HCT116 (cell line): Measurements from ENCODE around the gene MYLK4. TPM values are rescaled to one million over a fixed set of nuclear protein-coding genes. Genes with fewer than 3 reads are reported as not detected.

ENCODE experiments used
- ATAC-seq: fragments of 200-7000 bp; cut with Tn5 transposase; 2 replicates; pipeline ENCODE4 v1.9.1; 2020; ENCODE audit warnings: mild to moderate bottlenecking, moderate library complexity
- BruUV-seq: library from RNA; stranded (reverse); fragments of 400-500 nt; replicated peaks from 2 replicates; lab custom pipeline; 2021; lab: Mats Ljungman, UMichigan
- CTCF ChIA-PET: fragments of 300-600 bp; sonication (Branson Sonifier 250); formaldehyde crosslinking; loops from one replicate; lab custom pipeline; 2021; ENCODE audit warnings: antibody characterized with exemption; lab: Charles Lee
- POLR2A ChIA-PET: fragments of 300-600, 350-600 bp; sonication (Branson Sonifier 250); formaldehyde crosslinking; loops from one replicate; lab custom pipeline; 2021; ENCODE audit warnings: antibody characterized with exemption; lab: Charles Lee
- RAD21 ChIA-PET, 2 experiments: fragments of 300-600 bp; sonication (Branson Sonifier 250); formaldehyde crosslinking; loops; one replicate each; lab custom pipeline; 2023; ENCODE audit warnings: low total read pairs in 2 of 2; ENCODE audit not compliant: uncharacterized antibody in 2 of 2, unreplicated experiment in 2 of 2, low non-redundant PET in 1 of 2; lab: Charles Lee
- DNase-seq: peaks from one replicate; pipeline ENCODE4 v3.0.0-alpha.2; 2010; ENCODE audit warnings: low read depth, low spot score
- H2AFZ ChIP-seq: fragments of 200-600 bp; shearing (Covaris generic), sonication (generic); 2 replicates; pipeline ENCODE4 v1.6.1; 2017; ENCODE audit warnings: low read depth, mixed run types, mixed read lengths, antibody characterized with exemption, low read length; ENCODE audit not compliant: poor library complexity, severe bottlenecking
- H3K27ac ChIP-seq: 2 replicates; pipeline ENCODE4 v1.5.1; 2012; ENCODE audit warnings: low read depth, low read length
- H3K27me3 ChIP-seq: fragments of 200-600 bp; sonication (generic); 2 replicates; pipeline ENCODE4 v1.6.1; 2016; ENCODE audit warnings: mixed run types, low read length, mixed read lengths; ENCODE audit not compliant: insufficient read depth
- H3K36me3 ChIP-seq, 2 experiments: fragments of 200-500 bp in 1 of 2; fragments of 200-600 bp in 1 of 2; sonication (Bioruptor generic) in 1 of 2; sonication (generic) in 1 of 2; 2 replicates each; pipeline versions ENCODE4 v1.5.1 to v1.6.1; 2014 to 2016; ENCODE audit warnings: low read length in 2 of 2, inconsistent platforms in 1 of 2, mixed read lengths in 1 of 2, mixed run types in 1 of 2; ENCODE audit not compliant: insufficient read depth in 2 of 2, control insufficient read depth in 1 of 2
- H3K4me1 ChIP-seq, 2 experiments: fragments of 200-600 bp in 1 of 2; sonication (generic) in 1 of 2; 2 replicates each; pipeline versions ENCODE4 v1.5.1 to v1.6.1; 2012 to 2017; ENCODE audit warnings: low read length in 2 of 2, inconsistent platforms in 1 of 2, mild to moderate bottlenecking in 1 of 2, mixed read lengths in 1 of 2, mixed run types in 1 of 2, moderate library complexity in 1 of 2; ENCODE audit not compliant: insufficient read depth in 2 of 2, control insufficient read depth in 1 of 2
- H3K4me2 ChIP-seq: fragments of 200-600 bp; sonication (generic); 2 replicates; pipeline ENCODE4 v1.6.1; 2017; ENCODE audit warnings: mixed run types, low read length, mixed read lengths
- H3K4me3 ChIP-seq, 2 experiments: fragments of 200-600 bp in 1 of 2; sonication (generic) in 1 of 2; replicated peaks in 1 of 2; 2 replicates each; pipeline ENCODE4 v1.5.1; 2011 to 2016; ENCODE audit warnings: low read length in 2 of 2, control low read depth in 1 of 2, low read depth in 1 of 2, mild to moderate bottlenecking in 1 of 2, mixed read lengths in 1 of 2, mixed run types in 1 of 2
- H3K79me2 ChIP-seq: fragments of 200-600 bp; sonication (generic); 2 replicates; pipeline ENCODE4 v1.6.1; 2017; ENCODE audit warnings: mild to moderate bottlenecking, mixed run types, low read length, moderate library complexity, mixed read lengths; ENCODE audit not compliant: insufficient read depth
- H3K9ac ChIP-seq: fragments of 200-600 bp; sonication (generic); 2 replicates; pipeline ENCODE4 v1.6.1; 2016; ENCODE audit warnings: low read length, mixed read lengths
- H3K9me2 ChIP-seq: fragments of 200-600 bp; sonication (generic), shearing (Covaris generic); 2 replicates; pipeline ENCODE4 v1.6.1; 2017; ENCODE audit warnings: mixed run types, mild to moderate bottlenecking, moderate library complexity; ENCODE audit not compliant: insufficient read depth
- H3K9me3 ChIP-seq, 2 experiments: fragments of 200-500 bp in 1 of 2; fragments of 200-600 bp in 1 of 2; sonication (Bioruptor generic) in 1 of 2; sonication (generic) in 1 of 2; 2 replicates each; pipeline ENCODE4 v1.6.1; 2014 to 2017; ENCODE audit warnings: low read length in 2 of 2, mixed read lengths in 2 of 2, inconsistent platforms in 1 of 2, low read depth in 1 of 2, mild to moderate bottlenecking in 1 of 2, mixed run types in 1 of 2, moderate library complexity in 1 of 2; ENCODE audit not compliant: control insufficient read depth in 1 of 2, insufficient read depth in 1 of 2
- H4K20me1 ChIP-seq: fragments of 200-600 bp; sonication (generic), shearing (Covaris generic); 2 replicates; pipeline ENCODE4 v1.6.1; 2017; ENCODE audit warnings: mixed run types, mild to moderate bottlenecking, moderate library complexity; ENCODE audit not compliant: insufficient read depth
- CEBPB ChIP-seq: IDR thresholded peaks from 2 replicates; pipeline ENCODE4 v1.6.1; 2012; ENCODE audit warnings: low read depth
- CTCF ChIP-seq, 3 experiments: fragments of 200-600 bp in 1 of 3; sonication (generic) in 1 of 3; IDR thresholded peaks in 2 of 3; conservative IDR thresholded peaks in 1 of 3; 2 replicates each; pipeline ENCODE4 v1.5.1; 2012 to 2017; ENCODE audit warnings: low read depth in 2 of 3, low read length in 2 of 3, antibody characterized with exemption in 1 of 3, borderline replicate concordance in 1 of 3, control low read depth in 1 of 3, mild to moderate bottlenecking in 1 of 3, mixed read lengths in 1 of 3, mixed run types in 1 of 3, moderate library complexity in 1 of 3; ENCODE audit not compliant: insufficient read depth in 1 of 3
- EZH2 ChIP-seq: fragments of 200-600 bp; sonication (generic); IDR thresholded peaks from 2 replicates; pipeline ENCODE4 v1.6.1; 2017; ENCODE audit warnings: antibody characterized with exemption, mixed run types
- EZH2phosphoT487 ChIP-seq: fragments of 200-600 bp; IDR thresholded peaks from 2 replicates; pipeline ENCODE4 v1.6.1; 2018; ENCODE audit warnings: antibody characterized with exemption, borderline replicate concordance
- FOSL1 ChIP-seq: IDR thresholded peaks from 2 replicates; pipeline ENCODE4 v1.6.1; 2012; ENCODE audit warnings: low read depth
- JUND ChIP-seq: IDR thresholded peaks from 2 replicates; pipeline ENCODE4 v1.6.1; 2012
- MAX ChIP-seq: IDR thresholded peaks from 2 replicates; pipeline ENCODE4 v1.6.1; 2012
- POLR2A ChIP-seq: IDR thresholded peaks from 2 replicates; pipeline ENCODE4 v1.7.0; 2011; ENCODE audit warnings: borderline replicate concordance; ENCODE audit not compliant: insufficient read depth, insufficient read length; ENCODE audit errors: extremely low read depth
- POLR2AphosphoS5 ChIP-seq: IDR thresholded peaks from 2 replicates; pipeline ENCODE4 v1.6.1; 2011; ENCODE audit warnings: mild to moderate bottlenecking, low read depth, low read length, moderate library complexity
- RAD21 ChIP-seq: IDR thresholded peaks from 2 replicates; pipeline ENCODE4 v1.6.1; 2012; ENCODE audit warnings: low read depth, mild to moderate bottlenecking
- REST ChIP-seq: IDR thresholded peaks from 2 replicates; pipeline ENCODE4 v1.6.1; 2012; ENCODE audit warnings: low read depth
- SP1 ChIP-seq: IDR thresholded peaks from 2 replicates; pipeline ENCODE4 v1.6.1; 2012; ENCODE audit warnings: low read depth
- SRF ChIP-seq: IDR thresholded peaks from 2 replicates; pipeline ENCODE4 v1.6.1; 2012; ENCODE audit warnings: low read depth
- ZFX ChIP-seq: fragments of 450-650 bp; IDR thresholded peaks from 2 replicates; pipeline ENCODE4 v1.6.1; 2017
- ZNF274 ChIP-seq: fragments of 200-500 bp; sonication (Bioruptor generic); IDR thresholded peaks from 2 replicates; pipeline ENCODE4 v1.6.1; 2014; ENCODE audit warnings: mild to moderate bottlenecking, low read depth, low read length, inconsistent platforms
- intact Hi-C: fragments of 100-400 bp; cut with micrococcal nuclease; formaldehyde crosslinking; loops from 2 replicates; pipeline ENCODE4 v1.10.0; 2022
- total RNA-seq: library from RNA; stranded (reverse); gene quantifications from one replicate; pipeline ENCODE4 v1.2.1, GENCODE V29; 2021; ENCODE audit not compliant: unreplicated experiment

MYLK4 gene
- total RNA-seq, 1 experiment from 2014 or later, result 0.27 TPM

- H3K4me2 ChIP-seq, result no peak overlapping the region
- H3K4me1 ChIP-seq, result peaks cover 10 to 25% of the 10 kb centered on the region in 2 experiments
- intact Hi-C loops, result no loop called here
- DNase-seq, result no peak
- H3K9ac ChIP-seq, result no peak overlapping the region
- H2AFZ ChIP-seq, result no peak overlapping the region
- no peaks in the 10 kb centered on the region for H3K9me2 ChIP-seq
- POLR2A ChIA-PET, result no interaction called here
- H3K27me3 ChIP-seq, result no peaks in the 10 kb centered on the region
- no peak overlapping the region for H3K27ac ChIP-seq
- BruUV-seq, result no TSS peak
- H3K79me2 ChIP-seq, result no peaks in the 10 kb centered on the region
- CTCF ChIA-PET, result no interaction called here
- RAD21 ChIA-PET, result no interaction called here
- H3K9me3 ChIP-seq, result peaks cover 0 to 5% of the 10 kb centered on the region in 2 experiments; a peak in 1 of 4 replicates
- no peaks in the 10 kb centered on the region for H4K20me1 ChIP-seq
- no peak overlapping the region for H3K4me3 ChIP-seq
- ATAC-seq, result no peak
- H3K36me3 ChIP-seq, result no peaks in the 10 kb centered on the region
- TF ChIP-seq POLR2AphosphoS5 (no peak), REST (no peak), SRF (no peak), MAX (no peak), EZH2 (no peak), RAD21 (no peak), ZFX (no peak), SP1 (no peak), POLR2A (no peak), JUND (no peak), CTCF (IDR thresholded peaks at IDR 0.05 in 2 of 3, conservative IDR thresholded peaks at IDR 0.05 in 1 of 3; ENCODE audit: borderline replicate concordance in 1 of 3, insufficient read depth in 1 of 3, low read depth in 2 of 3, low read length in 2 of 3) (no peak), ZNF274 (no peak), FOSL1 (no peak), CEBPB (no peak), EZH2phosphoT487 (no peak)
These were observed 63.3 kb downstream of the MYLK4 start for GRCh38 chr6:2687456-2687855.
